HFF-Myc (cell line): ENCODE measurements around the gene EP300.
"Not testable (repeated sequence)": the region's sequence is repeated elsewhere in the genome, so short reads cannot be mapped to it uniquely, and the experiment has no call there.

ENCODE experiments used
- DNase-seq: peaks from one replicate; pipeline ENCODE4 v3.0.0-alpha.2; 2011; ENCODE audit warnings: low read depth; ENCODE audit errors: extremely low read depth
- H3K4me3 ChIP-seq: replicated peaks from 2 replicates; pipeline ENCODE4 v1.5.1; 2011; ENCODE audit warnings: low read depth, mild to moderate bottlenecking, control low read depth, low read length
- TF ChIP-seq, protein P1 (sequence below): IDR thresholded peaks from 2 replicates; pipeline ENCODE4 v1.5.1; 2012; ENCODE audit warnings: mild to moderate bottlenecking, low read depth, low read length, control low read depth; ENCODE audit errors: missing control alignments

EP300 gene

DNA sequence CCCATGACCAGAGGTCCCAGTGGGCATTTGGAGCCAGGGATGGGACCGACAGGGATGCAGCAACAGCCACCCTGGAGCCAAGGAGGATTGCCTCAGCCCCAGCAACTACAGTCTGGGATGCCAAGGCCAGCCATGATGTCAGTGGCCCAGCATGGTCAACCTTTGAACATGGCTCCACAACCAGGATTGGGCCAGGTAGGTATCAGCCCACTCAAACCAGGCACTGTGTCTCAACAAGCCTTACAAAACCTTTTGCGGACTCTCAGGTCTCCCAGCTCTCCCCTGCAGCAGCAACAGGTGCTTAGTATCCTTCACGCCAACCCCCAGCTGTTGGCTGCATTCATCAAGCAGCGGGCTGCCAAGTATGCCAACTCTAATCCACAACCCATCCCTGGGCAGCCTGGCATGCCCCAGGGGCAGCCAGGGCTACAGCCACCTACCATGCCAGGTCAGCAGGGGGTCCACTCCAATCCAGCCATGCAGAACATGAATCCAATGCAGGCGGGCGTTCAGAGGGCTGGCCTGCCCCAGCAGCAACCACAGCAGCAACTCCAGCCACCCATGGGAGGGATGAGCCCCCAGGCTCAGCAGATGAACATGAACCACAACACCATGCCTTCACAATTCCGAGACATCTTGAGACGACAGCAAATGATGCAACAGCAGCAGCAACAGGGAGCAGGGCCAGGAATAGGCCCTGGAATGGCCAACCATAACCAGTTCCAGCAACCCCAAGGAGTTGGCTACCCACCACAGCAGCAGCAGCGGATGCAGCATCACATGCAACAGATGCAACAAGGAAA, 85.4 kb downstream of the EP300 start:
- DNase-seq = no peak
- TF ChIP-seq, protein P1, sequence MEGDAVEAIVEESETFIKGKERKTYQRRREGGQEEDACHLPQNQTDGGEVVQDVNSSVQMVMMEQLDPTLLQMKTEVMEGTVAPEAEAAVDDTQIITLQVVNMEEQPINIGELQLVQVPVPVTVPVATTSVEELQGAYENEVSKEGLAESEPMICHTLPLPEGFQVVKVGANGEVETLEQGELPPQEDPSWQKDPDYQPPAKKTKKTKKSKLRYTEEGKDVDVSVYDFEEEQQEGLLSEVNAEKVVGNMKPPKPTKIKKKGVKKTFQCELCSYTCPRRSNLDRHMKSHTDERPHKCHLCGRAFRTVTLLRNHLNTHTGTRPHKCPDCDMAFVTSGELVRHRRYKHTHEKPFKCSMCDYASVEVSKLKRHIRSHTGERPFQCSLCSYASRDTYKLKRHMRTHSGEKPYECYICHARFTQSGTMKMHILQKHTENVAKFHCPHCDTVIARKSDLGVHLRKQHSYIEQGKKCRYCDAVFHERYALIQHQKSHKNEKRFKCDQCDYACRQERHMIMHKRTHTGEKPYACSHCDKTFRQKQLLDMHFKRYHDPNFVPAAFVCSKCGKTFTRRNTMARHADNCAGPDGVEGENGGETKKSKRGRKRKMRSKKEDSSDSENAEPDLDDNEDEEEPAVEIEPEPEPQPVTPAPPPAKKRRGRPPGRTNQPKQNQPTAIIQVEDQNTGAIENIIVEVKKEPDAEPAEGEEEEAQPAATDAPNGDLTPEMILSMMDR = no peak
- no peak overlapping the region for H3K4me3 ChIP-seq

GRCh38 chr22:41178425-41178975, 86.1 kb downstream of the EP300 start:
- TF ChIP-seq, protein P1 = no peak
- no peak for DNase-seq
- H3K4me3 ChIP-seq = no peak overlapping the region

DNA sequence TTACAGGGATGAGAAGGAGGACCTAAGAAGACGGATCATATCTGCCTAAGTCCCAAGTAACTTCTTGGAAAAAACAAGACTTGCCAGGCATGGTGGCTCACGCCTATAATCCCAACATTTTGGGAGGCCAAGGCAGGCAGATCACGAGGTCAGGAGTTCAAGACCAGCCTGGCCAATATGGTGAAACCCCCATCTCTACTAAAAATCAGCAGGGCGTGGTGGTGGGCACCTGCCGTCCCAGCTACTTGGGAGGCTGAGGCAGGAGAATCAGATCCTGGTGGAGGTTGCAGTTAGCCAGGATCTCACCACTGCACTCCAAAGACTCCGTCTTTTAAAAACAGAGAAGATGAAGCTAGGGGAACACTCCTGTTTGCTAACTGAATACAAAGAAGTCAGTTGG, 88.0 kb downstream of the EP300 start:
- not testable (repeated sequence) for H3K4me3 ChIP-seq, DNase-seq

DNA sequence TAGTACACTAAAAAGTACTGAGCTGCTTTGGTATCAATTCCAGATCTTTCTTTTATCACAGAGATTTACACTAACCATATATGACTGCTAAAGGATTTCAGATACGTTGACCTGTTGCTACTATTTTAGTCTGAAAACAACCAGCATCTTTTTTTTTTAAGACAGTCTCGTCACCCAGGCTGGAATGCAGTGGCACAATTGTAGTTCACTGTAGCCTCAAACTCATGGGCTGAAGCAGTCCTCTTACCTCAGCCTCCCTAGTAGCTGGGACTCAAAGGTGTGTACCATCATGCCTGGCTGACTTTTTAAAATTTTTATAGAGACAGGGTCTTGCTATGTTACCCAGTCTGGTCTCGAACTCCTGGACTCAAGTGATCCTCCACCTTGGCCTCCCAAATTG, 88.5 kb downstream of the EP300 start:
- H3K4me3 ChIP-seq = no peak overlapping the region
- no peak for DNase-seq
- TF ChIP-seq, protein P1 = no peak

DNA sequence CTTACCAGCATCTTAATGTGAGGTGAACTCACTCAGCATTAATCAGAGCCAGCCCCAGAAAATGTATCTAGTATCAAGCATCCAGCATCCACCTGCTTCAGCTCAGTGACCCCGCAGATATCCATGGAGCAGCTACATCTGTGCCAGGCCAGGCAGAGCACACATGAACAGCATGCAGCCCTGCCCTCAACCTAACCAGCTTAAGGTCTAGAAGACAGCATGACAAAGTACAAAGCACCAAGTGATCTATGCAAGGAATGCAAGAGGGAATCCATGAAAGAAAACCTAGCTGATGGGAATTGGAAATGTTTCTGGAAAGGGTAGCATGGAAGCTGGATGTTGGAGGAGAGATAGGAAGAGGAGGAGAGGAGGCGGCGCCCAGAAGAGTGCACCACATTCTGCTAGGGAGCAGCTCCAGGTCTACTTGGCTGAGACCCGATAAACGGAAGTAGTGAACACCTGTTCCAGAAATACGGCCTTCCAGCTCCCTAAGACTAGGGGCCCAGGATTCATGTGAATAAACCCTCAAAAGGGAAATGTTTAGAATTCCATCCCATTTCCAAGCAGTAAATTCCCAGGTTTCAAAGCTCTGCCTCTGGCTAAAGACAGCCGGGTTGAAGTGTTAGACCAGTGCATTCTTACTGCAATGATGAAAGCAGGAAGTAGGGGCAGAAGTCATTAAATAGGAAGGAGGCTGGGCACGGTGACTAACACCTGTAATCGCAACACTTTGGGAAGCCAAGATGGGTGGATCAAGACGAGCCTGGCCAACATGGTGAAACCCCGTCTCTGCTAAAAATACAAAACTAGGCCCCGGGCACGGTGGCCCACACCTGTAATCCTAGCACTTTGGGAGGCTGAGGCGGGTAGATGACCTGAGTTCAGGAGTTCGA, 89.2 kb downstream of the EP300 start:
- no peak for DNase-seq
- TF ChIP-seq, protein P1 = no peak
- H3K4me3 ChIP-seq = no peak overlapping the region

DNA sequence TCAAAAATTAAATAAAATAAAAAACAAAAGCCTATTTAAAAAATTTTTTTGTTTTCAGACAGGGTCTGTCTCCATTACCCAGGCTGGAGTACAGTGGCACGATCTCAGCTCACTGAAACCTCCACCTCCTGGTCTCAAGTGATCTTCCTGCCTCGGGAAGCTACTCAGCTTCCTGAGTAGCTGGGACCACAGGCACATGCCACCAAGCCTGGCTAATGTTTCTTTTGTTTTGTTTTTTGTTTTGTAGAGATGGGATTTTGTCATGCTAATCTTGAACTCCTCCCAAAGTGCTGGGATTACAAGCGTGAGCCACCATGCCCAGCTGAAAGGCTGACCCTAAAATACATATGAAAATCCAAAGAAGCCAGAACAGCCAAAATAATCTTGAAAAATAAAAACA, 92.3 kb downstream of the EP300 start:
- TF ChIP-seq, protein P1 = no peak
- no peak for DNase-seq
- H3K4me3 ChIP-seq = no peak overlapping the region

- TF ChIP-seq, protein P1 = no peak
- H3K4me3 ChIP-seq = no peak overlapping the region
- no peak for DNase-seq
Observed at GRCh38 chr22:41191467-41191866, 99.1 kb downstream of the EP300 start.
